HT-29 (cell line): ENCODE measurements around the gene CLCF1. TPM values are rescaled to one million over a fixed set of nuclear protein-coding genes. Genes with fewer than 3 reads are reported as not detected.
A peak's percentile ranks its signal among the peaks of the same experiment; 100 is the strongest.
"Not testable (repeated sequence)": the region's sequence is repeated elsewhere in the genome, so short reads cannot be mapped to it uniquely, and the experiment has no call there.

Experiments used
- DNase-seq: peaks from one replicate; pipeline ENCODE4 v3.0.0-alpha.2; 2015; ENCODE audit warnings: low spot score
- total RNA-seq: library from RNA; depleted of rRNA; stranded (reverse); fragments of >200 nt; shearing (Covaris generic); gene quantifications from 2 replicates; pipeline ENCODE4 v1.2.3, GENCODE V29; 2014

The CLCF1 gene
- total RNA-seq, 1 experiment from 2014 or later, result 29.7 TPM

DNA sequence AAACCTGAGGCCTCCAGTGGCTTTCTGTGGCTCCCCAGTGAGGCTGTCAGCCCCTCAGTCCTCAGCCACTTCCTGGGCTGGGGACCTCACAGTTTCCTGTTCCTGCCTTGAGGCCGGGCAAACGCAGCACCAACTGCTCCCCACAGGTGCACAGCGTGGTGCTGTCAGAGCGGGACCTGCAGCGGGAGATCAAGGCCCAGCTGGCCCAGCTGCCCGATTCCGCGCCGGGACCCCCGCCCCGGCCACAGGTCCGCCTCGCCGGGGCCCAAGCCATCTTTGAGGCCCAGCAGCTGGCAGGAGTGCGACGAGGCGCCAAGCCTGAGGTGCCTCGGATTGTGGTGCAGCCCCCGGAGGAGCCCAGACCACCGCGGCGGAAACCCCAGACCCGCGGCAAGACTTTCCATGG is 35.9 kb upstream of the CLCF1 start:
- no peak for DNase-seq

DNA sequence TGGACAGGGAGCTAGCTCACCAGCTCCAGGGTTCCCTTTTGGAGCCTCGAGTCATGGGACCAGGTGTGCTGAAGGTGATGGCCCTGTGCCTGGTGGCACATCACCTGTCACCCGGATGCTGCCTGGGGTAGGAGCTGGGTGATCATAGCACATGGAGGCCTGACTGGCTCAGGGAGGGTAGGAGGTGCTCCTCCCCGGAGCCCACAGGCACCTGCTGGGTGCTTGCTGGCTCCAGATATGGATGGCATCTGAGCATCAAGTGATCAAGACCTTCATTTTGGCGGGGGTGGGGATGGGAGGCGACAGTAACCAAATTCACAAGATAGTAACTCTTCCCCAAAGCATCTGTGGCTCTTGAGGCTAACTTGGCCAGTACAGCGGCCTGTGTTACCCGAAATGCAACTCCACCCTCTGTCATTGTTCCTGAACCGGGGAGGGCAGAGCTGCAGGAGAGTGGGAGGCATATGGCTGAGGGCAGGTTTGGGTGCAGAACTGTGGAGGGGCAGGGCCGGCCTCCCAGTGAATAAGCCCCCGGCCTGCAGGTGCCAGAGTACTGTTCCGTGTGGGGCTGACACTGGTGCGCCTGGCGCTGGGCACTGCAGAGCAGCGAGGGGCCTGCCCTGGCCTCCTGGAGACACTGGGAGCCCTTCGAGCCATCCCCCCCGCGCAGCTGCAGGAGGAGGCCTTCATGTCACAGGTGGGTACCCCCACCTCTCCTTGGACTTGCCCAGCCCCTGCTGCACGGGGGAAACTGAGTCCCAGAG is 35.2 kb upstream of the CLCF1 start:
- DNase-seq, result no peak

DNA sequence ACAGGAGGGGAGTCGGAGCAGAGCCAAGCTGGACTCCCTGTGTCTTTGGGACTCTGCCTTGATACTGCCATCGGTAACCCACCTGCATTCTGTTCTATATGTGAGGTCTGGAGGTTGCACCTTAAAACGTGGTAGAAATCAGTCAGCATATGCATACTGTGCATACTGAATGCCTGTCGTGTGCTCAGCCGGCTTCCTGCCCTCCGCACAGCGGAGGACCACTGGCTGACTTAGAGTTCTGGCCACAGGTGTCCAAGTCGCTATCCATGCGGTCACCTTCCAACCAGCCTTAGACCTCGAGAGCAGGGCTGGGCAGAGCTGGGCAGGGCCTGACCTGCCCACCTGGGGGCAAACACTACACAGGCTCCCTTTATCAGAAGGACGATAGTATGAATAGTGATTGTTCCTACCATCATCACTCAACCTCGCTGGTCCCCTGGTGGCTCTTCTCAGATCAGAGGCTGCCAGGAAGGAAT is 34.3 kb upstream of the CLCF1 start:
- no peak for DNase-seq

DNA sequence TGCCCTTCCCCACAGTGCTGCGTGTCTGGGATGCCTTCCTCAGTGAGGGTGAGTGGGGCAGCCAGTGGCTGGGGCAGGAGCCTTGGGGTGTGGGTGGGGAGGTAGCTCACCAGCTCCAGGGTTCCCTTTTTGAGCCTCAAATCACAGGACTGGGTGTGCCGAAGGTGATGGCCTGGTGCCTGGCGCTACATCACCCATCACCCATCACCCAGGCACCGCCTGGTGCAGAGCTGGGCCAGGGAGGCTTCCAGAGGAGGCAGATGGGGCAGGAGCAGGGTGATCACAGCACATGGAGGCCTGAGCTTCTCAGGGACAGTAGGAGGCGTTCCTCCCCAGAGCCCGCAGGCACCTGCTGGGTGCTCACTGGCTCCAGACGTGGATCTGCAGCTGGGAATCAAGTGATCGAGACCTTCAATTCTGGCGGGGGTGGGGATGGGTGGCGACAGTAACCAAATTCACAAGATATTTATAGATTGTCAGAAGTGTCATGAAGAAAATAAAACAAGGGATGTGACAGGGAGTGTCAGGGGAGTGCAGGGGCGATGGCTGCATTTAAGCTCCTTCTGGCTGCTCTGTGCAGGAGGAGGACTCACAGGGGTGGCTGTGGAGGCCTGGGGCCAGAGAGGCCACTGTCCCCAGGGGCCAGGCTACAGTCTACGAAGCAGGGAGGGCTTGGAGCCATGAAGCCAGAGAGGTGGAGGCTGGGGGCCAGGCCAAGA is 33.7 kb upstream of the CLCF1 start:
- DNase-seq, result peak; percentile 49

DNA sequence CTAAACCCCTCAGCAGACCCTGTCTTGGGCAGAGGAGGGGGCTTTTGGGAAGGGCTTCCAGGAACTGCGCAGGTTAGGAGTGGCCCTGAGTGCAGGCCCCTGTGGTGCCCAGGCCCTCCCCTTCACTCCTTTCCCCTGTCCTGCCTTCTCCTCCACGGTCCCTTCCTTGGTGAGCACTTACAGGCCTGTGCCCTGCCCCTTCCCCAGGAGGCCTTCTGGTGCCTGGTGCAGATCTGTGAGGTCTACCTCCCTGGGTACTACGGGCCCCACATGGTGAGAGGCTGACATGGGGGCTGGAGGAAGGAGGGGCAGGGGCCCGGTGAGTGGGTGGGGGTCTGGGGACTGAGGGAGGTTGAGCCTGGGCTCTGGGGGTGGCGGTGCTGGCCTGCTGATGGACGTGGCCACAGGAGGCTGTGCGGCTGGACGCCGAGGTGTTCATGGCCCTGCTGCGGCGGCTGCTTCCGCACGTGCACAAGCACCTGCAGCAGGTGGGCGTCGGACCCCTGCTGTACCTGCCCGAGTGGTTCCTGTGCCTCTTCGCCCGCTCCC is 33.1 kb upstream of the CLCF1 start:
- no peak for DNase-seq

DNA sequence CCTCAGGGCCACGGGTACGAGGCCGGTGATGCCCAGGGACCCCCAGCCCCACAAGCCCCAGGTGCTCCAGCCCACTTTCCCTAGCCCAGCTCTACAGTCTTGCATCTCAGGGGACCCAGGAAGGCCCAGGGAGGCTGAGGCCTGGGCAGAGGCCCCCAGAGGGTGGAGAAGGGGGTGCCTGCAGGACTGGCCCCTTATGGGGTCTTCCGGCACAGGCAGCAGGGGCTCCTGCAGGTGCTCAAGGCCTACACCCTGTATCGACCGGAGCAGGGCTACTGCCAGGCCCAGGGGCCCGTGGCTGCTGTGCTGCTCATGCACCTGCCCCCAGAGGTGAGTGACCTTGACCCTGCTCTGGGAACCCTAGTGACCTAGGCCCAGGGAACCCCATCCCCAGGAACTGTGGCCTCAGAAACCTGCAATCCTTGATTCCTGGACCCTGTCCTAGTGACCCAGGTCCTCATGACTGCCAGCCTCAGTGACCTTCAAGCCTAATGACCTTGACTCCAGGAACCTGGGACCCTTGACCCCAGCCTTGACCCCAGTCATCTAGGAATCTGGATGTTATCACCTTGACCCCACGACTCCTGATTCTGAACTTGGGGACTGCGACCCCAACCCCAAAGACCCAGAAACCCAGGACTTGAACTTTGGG is 32.4 kb upstream of the CLCF1 start:
- no peak for DNase-seq

DNA sequence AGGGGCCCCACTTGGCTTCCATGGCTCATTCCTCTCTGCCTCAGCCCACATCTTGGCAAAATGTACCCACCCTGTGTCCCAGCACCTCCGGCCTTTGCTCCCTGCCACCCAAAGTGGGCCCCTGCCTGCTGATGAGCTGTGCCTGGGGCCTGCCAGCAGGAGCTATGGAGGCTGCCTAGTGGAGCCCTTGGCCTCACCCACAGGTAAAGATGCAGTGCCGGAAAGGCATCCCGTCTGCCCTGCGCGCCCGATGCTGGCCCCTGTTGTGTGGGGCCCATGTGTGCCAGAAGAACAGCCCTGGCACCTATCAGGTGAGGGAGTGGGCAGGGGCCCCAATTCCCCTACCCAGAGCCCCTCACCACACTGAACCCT is 31.8 kb upstream of the CLCF1 start:
- no peak for DNase-seq

DNA sequence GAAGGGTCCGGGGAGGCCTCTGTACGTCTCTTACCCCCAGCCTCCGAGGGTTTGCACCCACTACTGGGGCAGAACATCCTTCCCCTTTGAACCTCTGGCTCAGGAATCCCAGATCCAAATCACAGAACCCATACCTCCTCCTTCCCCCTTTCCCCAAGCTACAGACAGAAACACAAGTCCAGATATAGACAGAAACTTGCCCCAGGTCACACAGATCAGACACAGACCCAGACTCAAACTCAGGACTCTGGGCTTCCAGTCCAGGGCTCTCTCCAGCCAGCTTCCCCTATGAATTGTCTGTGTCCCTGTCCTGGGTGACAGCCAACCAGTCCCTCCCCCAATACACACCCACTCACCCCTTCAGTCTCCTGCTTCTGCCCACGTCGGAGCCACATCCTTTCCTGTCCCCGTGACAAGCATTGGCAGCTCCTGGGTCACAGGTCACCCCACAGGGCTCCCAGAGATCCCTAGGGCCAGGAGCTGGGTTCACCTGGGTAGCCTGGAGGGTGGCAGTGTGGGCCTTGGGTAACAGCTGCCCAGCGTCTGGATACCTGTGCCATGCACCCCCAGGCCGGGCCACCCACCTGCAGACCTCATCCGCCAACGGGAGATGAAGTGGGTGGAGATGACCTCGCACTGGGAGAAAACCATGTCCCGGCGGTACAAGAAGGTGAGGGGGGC is 31.3 kb upstream of the CLCF1 start:
- DNase-seq, result no peak

DNA sequence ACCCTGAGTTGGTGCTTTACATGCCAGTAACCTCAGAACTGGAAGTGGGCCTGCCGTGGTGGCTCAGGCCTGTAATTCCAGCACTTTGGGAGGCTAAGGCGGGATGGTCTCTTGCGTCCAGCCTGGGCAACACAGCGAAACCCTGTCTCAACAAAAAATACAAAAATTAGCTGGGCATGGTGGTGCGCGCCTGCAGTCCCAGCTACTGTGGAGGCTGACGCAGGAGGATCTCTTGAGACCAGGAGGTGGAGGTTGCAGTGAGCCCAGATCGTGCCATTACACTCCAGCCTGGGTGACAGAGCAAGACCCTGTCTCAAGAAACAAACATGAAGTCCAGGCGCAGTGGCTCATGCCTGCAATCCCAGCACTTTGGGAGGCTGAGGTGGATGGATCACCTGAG is 29.7 kb upstream of the CLCF1 start:
- not testable (repeated sequence) for DNase-seq

DNA sequence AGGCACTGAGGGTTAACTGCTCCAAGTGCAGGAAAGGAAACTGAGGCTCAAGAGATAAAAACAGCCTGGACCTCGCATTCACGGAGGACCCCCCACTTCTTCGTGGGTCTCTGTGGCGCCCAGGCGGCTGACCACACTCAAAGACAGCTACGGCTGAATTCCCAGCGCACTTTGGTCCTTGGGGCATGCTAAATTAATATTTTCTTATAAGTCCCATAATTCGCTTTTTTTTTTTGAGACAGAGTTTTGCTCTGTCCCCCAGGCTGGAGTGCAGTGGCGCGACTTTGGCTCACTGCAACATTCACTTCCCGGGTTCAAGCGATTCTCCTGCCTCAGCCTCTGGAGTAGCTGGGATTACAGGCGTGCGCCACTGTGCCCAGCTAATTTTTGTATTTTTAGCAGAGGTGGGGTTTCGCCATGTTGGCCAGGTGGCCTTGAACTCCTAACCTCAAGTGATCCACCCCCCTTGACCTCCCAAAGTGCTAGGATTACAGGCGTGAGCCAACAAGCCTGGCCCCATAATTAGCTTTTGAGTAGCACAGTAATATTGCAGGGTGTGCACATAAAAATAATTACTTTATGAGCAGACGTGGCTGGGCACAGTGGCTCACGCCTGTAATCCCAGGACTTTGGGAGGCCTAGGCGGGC is 28.9 kb upstream of the CLCF1 start:
- not testable (repeated sequence) for DNase-seq

DNA sequence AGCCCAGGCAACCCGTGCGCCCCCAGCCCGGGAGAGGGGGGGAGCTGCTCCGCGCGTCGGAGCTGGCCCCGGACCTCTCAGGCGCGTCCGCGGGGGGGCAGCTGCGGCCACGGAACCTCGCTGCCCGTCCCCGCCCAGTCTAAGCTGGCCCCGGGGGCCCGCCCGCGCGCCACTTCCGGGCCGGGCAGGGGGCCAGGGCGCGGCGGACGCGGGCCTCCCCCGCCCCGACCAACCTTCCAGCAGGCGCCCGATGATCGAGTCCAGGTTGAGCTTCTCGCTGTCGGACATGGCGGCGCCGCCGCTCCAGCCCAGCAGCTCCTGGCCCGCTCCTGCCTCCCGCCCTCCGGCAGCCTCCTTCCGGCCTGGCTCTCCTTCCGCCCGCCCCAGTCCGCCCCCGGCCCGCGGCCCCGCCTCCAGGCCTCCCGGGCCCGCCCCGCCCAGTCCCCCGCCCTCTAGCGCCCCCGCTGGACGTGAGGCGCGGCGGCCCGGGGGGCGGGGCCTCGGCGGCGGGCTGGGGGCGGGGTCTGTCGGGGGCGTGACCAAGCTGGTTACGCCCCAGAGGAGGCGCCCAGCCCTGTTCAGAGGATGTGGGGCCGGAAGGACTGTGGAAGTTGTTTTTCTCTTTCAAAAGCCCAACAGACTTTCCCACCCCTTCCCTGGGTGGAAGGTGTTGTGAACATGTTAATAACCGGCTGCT is 28.2 kb upstream of the CLCF1 start, which contains the start of gene PPP1CA:
PPP1CA (minus strand) TSS at position 364 of the 697 bp plus-strand sequence; CDS start at position 288, 76 bp downstream.
- peak; percentile 90 for DNase-seq

DNA sequence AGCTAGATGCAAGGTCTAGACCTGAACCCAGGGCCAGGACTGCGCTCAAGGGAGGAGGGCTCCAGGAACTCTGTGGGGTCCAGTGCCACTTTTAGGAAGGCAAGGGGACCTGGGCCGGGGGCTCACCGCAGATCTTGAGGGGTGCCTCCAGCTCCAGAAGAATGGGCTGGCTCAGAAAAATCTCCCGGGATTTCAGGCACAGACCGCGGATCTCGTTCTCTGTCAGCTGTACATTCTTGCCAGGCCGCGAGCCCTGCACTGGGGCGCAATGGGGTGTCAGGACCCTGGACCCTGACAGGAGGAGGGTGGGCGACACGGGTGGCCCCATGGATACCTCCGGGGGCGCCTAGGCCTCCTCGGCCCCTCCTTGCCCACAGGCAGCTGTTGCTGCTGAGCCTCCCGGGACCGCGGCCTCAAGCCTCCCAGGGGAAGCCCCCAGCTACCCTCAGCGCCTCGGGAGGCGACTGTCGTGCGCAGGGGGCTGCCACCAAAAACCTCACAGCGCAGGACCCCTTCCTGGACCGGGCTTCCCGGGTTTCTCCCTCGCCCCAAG is 27.6 kb upstream of the CLCF1 start:
- no peak for DNase-seq

DNA sequence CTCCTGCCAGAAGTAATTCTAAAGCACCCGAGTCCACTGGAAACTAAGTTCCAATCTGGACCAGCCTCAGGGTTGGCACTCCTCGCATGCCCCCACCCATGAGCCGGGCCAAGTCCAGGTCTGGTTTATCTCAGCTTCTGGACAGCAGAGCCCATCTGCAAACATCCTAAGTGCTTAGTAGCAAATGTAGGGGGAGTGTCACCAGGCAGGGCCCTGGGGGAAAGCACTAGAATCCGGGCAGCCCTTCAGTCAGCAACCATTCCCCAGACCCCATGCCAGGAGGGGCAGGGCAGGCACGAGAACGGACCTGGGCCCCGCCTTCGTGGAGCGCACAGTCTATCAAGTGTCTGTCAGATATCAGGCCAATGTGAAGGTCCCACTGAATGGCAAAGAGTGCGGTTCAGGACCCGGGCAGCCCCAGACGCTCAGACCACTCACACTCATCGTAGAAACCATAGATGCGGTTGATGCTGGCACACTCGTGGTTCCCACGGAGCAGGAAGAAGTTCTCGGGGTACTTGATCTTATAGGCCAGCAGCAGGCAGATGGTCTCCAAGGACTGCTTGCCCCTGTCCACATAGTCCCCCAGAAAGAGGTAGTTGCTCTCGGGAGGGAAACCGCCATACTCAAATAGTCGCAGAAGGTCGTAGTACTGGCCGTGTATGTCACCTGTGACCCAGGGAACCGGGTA is 27.0 kb upstream of the CLCF1 start:
- DNase-seq, result no peak

DNA sequence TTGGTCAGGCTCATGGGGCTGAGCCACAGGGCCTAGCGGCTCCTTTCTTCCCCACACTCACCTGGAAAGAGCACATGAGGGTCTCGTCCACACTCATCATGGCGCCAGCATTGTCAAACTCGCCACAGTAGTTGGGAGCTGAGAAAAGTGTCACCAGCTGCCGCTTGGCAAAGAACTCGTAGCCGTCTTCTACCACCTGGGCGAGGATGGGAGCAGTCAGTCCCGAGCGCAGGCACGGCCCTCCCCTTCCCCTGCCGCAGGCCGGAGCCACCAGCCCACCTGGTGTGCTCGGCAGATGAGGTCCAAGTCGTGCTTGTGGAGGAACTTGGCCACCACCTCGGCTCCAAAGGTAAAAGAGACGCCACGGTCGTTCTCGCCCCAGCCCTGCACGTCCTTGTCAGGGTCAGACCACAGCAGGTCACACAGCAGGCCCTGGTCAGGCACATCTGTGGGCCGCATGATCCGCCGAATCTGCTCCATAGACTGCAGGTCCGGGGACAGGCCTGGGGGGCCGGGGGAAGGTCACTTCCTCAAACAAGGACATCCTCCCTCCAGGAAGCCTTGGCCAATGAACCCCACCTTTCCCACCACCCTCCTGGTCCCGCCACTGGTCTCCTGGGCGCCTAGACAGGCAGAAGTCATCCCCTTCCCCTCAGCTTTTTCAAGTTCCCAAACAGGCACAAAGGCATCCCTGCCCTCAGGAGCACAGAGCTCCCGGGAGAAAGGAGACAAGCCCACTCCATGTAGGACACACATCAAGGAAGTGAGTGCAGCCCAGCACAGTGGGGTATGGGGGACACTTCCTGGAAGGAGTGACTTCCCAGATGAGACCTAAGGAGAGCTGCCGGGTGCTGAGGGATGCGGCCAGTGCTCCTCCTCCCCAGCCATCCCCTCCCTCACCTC is 25.5 kb upstream of the CLCF1 start:
- no peak for DNase-seq

DNA sequence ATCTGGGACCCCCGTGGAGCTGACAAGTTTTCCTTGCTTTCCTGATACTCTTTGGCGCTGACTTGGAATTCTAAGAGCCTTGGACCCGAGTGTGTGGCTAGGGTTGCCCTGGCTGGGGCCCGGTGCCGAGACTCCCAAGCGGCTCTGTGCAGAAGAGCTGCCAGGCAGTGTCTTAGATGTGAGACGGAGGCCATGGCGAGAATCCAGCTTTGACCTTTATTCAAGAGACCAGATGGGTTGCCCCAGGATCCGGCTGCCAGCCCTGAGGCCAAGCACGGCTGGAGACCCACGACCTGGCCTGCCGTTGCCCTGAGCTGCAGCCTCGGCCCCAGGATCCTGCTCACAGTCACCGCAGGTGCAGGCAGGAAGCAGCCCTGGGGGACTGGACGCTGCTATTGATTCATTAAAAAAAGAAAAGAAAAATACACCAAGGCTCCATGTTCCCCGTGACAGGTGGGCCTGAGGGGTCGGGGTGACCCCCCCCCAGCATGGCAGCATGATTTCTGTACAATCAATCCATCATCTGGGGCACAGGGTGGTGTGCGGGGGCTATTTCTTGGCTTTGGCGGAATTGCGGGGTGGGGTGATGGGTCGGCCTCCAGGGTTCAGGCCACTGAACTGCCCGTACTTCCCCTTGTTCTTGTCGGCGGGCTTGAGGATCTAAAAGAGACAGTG is 24.7 kb upstream of the CLCF1 start:
- DNase-seq, result no peak

DNA sequence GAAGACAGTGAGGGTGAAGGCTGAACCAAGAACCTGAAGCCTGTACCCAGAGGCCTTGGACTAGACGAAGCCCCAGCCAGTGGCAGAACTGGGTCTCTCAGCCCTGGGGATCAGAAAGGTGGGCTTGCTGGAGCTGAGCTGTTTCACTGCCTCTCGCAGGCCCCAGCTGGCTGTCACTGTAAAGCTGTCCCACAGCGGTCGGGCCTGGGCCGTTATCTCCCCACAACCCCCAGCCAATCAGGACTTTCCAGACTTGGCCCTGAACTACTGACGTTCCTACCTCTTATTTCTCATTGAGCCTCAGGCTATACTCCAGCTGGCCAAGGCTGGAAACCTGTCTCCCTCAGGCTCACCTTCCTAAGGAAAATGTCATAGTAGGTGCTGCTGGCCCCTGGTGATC is 24.1 kb upstream of the CLCF1 start:
- DNase-seq, result no peak

DNA sequence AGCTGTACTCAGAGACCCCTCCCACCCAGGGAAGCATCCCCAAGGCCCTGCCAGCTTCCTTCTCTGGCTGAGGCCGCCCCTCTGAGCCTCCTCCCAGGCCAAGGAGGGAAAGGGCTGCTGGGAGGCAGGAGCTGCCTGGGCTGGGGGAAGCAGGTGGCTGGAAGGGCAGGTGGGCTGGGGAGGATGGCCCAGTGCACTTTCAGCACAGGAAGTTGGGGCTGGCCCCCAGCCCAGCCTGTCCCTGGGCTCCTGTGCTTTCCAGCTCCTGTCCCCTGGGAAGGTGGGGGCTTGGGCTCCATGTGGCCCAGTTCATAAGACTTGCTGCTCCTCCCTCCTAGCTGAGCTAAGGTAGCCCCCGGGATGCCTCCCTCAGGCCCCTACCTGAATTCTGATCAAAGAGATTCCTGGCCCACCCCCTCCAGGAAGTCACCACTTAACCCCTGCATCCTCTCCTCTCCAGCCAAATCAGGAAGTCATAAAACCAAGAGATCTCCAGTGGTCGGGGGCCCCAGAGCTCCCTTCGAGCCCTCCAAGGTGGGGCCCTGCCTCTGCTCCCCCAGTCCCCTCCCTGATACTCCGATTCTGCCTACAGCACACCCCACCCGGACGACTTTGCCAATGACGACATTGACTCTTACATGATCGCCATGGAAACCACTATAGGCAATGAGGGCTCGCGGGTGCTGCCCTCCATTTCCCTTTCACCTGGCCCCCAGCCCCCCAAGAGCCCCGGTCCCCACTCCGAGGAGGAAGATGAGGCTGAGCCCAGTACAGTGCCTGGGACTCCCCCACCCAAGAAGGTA is 23.4 kb upstream of the CLCF1 start:
- no peak for DNase-seq
